HFFc6 (cell line): Measurements from ENCODE around the gene FBXO24. TPM values are rescaled to one million over a fixed set of nuclear protein-coding genes. Genes with fewer than 3 reads are reported as not detected.
"Not testable (repeated sequence)": the region's sequence is repeated elsewhere in the genome, so short reads cannot be mapped to it uniquely, and the experiment has no call there.

Experiments used
- DNase-seq: peaks from one replicate; pipeline ENCODE4 v3.0.0-alpha.2; 2018
- H3K27ac Mint-ChIP-seq: 2 replicates; pipeline ENCODE4 v1.8.0; 2020; ENCODE audit warnings: mild to moderate bottlenecking, mixed read lengths
- H3K27me3 Mint-ChIP-seq: 2 replicates; pipeline ENCODE4 v1.8.0; 2021; ENCODE audit warnings: mild to moderate bottlenecking, moderate library complexity, mixed read lengths; ENCODE audit not compliant: insufficient read depth
- H3K36me3 Mint-ChIP-seq: 2 replicates; pipeline ENCODE4 v1.8.0; 2021; ENCODE audit warnings: low read depth, mixed read lengths
- H3K4me1 Mint-ChIP-seq: 2 replicates; pipeline ENCODE4 v1.8.0; 2020; ENCODE audit warnings: low read depth, mixed read lengths
- H3K4me3 Mint-ChIP-seq: 2 replicates; pipeline ENCODE4 v1.8.0; 2020; ENCODE audit warnings: mild to moderate bottlenecking, moderate library complexity, mixed read lengths
- H3K9me3 Mint-ChIP-seq: 2 replicates; pipeline ENCODE4 v1.8.0; 2020; ENCODE audit warnings: mild to moderate bottlenecking, mixed read lengths
- total RNA-seq, 6 experiments: library from RNA; stranded (reverse); fragmentation: NEBNext Ultra II Directional; extraction: Animal tissue kit (Norgen Biotek cat#: 25700); gene quantifications; 2 replicates in 1 of 6; 3 replicates in 5 of 6; pipeline ENCODE4 v1.2.3, GENCODE V29; 2021
- TF ChIP-seq, protein P1 (sequence below): fragments of 200-600 bp; sonication (generic); IDR thresholded peaks from 2 replicates; pipeline ENCODE4 v1.5.0; 2021; ENCODE audit warnings: antibody characterized with exemption, mild to moderate bottlenecking

FBXO24 gene
- total RNA-seq, 6 experiments from 2014 or later = 0.20 to 0.47 (median 0.28) TPM

DNA sequence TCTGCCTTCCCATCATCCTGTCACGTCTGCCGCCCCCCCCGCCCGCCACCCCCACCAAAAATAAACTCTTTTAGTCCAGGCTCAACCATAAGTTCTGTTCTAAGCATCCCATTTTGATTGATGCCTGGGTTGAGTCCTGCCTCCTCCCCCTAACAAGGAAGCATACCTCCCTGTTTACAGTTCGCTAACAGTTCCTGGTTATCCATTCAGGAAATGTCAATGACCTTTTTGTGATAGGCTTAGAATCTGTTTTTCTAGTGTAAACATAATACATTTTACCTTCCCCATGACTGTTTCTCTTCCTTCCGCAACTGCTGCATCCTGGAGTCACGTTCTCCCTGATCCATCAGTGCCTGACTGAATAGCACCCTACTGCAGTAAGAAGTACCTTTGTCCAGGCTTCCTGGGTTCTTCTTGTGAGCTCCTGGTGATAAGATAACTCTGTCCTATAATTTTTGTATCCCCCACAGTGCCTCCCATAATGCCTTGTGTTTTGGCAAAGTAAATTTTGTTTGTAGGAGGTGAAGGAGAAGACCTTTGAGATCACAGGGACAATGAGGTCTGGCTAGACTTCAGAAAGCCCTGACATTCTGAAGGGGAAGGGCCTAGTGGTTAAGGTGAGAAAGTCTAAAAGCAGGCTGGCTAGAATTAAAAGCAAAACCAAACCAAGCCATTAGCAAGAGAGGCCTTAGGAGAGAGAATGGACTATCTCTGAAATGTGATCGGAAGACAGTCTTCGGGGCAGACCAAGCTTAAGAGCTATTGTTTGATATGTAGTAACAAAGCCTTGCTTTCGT, 39.8 kb upstream of the FBXO24 start:
- Mint-ChIP-seq H3K27me3 (0 out of 2 replicates have a peak, but pooled peaks cover 1% of the 10 kb centered on the region), H3K9me3 (no peaks in the 10 kb centered on the region), H3K36me3 (no peaks in the 10 kb centered on the region), H3K4me3 (peak overlapping the region; percentile 68), H3K27ac (peak overlapping the region; percentile 89), H3K4me1 (peaks cover 58% of the 10 kb centered on the region)
- DNase-seq = no peak
- TF ChIP-seq, protein P1, sequence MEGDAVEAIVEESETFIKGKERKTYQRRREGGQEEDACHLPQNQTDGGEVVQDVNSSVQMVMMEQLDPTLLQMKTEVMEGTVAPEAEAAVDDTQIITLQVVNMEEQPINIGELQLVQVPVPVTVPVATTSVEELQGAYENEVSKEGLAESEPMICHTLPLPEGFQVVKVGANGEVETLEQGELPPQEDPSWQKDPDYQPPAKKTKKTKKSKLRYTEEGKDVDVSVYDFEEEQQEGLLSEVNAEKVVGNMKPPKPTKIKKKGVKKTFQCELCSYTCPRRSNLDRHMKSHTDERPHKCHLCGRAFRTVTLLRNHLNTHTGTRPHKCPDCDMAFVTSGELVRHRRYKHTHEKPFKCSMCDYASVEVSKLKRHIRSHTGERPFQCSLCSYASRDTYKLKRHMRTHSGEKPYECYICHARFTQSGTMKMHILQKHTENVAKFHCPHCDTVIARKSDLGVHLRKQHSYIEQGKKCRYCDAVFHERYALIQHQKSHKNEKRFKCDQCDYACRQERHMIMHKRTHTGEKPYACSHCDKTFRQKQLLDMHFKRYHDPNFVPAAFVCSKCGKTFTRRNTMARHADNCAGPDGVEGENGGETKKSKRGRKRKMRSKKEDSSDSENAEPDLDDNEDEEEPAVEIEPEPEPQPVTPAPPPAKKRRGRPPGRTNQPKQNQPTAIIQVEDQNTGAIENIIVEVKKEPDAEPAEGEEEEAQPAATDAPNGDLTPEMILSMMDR = no peak; the same call in 1 of the 2 replicates

DNA sequence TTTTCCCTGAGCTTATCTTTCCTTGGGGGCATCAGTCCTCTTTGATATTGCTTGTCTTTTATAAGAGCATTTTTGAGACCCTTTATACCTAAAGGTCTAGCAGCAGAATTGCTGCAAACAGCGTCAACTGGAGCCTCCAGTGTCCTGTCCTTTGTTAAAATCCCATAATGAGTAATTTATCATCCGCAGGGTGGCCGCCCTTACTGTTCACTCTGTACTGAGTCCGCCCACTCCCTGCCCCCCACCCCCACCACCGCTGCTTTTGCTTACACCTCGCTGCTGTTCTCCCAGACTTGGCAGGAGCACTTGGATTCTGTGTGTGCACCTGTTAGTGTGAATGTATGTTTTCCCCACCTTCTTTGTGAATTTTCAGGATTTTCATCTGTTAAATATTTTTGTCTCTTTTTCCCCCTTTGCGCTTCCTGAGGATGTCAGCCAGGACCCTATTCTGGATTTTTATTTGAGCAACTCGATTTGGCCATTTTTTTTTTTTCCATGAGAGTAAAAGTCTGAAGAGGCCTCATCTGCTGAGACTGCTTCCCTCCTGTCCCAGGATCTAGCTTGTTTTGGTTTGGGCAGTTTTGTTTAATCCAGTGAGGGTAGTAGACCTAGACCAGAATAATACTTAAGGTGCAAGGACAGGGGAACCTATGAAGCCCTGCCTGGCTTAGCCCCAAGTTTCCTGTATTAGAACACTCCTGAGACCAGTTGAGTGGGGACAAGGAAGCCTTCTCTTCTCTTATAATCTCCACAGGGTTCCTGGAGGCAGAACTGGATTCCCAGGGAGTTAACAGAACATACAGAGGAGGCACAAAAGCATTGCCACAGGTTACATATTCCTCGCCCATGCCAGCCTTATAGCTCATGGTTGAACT, 39.0 kb upstream of the FBXO24 start:
- Mint-ChIP-seq H3K4me3 (peak overlapping the region; percentile 8; the same call in 1 of the 2 replicates), H3K27ac (peak overlapping the region; percentile 89), H3K36me3 (no peaks in the 10 kb centered on the region; the same call in 1 of the 2 replicates), H3K9me3 (no peaks in the 10 kb centered on the region), H3K4me1 (peaks cover 58% of the 10 kb centered on the region), H3K27me3 (0 out of 2 replicates have a peak, but pooled peaks cover 1% of the 10 kb centered on the region)
- TF ChIP-seq, protein P1 = no peak
- no peak for DNase-seq

DNA sequence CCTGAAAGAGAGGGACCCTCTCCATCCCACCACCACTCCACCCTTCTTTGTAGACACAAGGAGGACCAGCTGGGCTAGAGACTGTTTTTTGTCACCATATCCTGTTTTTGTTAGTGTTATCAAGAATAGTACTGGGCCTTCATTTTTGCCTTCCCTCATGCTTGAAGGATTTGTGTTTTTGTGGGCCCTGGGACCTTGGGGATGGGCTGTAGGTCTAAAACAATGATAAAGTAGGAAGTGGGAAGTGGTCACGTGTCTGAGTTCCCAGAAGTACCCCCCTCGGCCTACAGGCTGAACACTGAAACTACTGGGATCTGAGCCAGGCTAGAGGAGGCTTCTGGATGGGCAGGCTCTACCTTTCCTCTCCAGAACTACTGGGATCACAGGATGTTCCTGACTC, 38.3 kb upstream of the FBXO24 start:
- no peak for DNase-seq
- TF ChIP-seq, protein P1 = no peak
- peaks cover 58% of the 10 kb centered on the region for H3K4me1 Mint-ChIP-seq
- peak overlapping the region; percentile 8; the same call in 1 of the 2 replicates for H3K4me3 Mint-ChIP-seq
- peak overlapping the region; percentile 89; the same call in 1 of the 2 replicates for H3K27ac Mint-ChIP-seq
- H3K9me3 Mint-ChIP-seq = no peaks in the 10 kb centered on the region
- peaks cover 5% of the 10 kb centered on the region for H3K36me3 Mint-ChIP-seq
- 0 out of 2 replicates have a peak, but pooled peaks cover 1% of the 10 kb centered on the region for H3K27me3 Mint-ChIP-seq

DNA sequence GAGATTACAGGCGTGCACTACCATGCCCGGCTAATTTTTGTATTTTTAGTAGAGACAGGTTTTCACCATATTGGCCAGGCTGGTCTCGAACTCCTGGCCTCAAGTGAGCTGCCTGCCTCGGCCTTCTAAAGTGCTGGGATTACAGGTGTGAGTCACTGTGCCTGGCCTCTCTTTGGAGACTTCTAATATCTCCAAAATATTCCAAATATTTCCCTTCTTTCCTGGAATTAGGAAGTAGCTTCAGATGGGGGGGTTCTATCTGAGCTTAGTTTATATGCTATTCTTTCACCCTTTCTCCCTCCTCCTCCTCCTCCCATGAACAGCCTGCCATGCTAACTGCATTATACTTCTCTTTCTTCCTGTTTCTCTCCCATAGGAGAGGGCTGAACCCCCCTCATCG, 37.7 kb upstream of the FBXO24 start:
- Mint-ChIP-seq H3K27ac (peak overlapping the region; percentile 10), H3K4me1 (peaks cover 55% of the 10 kb centered on the region)
- not testable (repeated sequence) for H3K4me3 Mint-ChIP-seq, DNase-seq, H3K9me3 Mint-ChIP-seq, H3K36me3 Mint-ChIP-seq, H3K27me3 Mint-ChIP-seq

DNA sequence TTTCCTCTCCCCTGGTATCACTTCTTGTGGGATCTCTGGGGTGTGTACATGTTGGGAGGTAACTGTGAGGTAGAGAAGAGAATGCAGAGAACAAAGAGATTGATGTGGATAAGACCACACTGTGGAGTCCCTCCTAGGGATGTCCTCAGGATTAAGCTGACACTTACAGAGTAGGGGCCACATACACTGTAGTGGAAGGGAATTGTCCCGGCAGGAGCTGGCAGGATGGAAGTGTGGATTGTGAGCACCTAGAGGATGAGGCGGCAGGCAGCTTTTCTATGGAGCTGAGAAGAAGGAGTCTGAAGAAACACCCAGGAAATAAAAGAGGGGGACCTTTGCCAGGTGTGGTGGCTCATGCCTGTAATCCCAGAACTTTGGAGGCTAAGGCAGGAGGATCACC, 33.6 kb upstream of the FBXO24 start:
- H3K9me3 Mint-ChIP-seq = no peaks in the 10 kb centered on the region
- H3K36me3 Mint-ChIP-seq = peaks cover 5% of the 10 kb centered on the region
- H3K27me3 Mint-ChIP-seq = 0 out of 2 replicates have a peak, but pooled peaks cover 1% of the 10 kb centered on the region
- H3K4me3 Mint-ChIP-seq = no peak overlapping the region
- H3K27ac Mint-ChIP-seq = no peak overlapping the region
- peaks cover 24% of the 10 kb centered on the region for H3K4me1 Mint-ChIP-seq
- DNase-seq = no peak
- TF ChIP-seq, protein P1 = no peak
